H1 (cell line): ENCODE results near the gene NEU4. TPM values are rescaled to one million over a fixed set of nuclear protein-coding genes. Genes with fewer than 3 reads are reported as not detected.
A peak's percentile ranks its signal among the peaks of the same experiment; 100 is the strongest.

Experiments used
- CTCF ChIA-PET: fragments of 300-600 bp; sonication (Branson Sonifier 250); formaldehyde crosslinking; loops from one replicate; lab custom pipeline; 2021; ENCODE audit not compliant: partially characterized antibody; lab: Charles Lee
- POLR2A ChIA-PET: fragments of 300-600 bp; sonication (Branson Sonifier 250); formaldehyde crosslinking; loops from one replicate; lab custom pipeline; 2021; ENCODE audit warnings: inconsistent platforms; ENCODE audit not compliant: partially characterized antibody; lab: Charles Lee
- DNase-seq, 2 experiments: peaks; one replicate each; pipeline versions ENCODE4 v3.0.0 to v3.0.0-alpha.2; 2010 to 2022; ENCODE audit warnings: low spot score in 2 of 2, low read depth in 1 of 2, mixed read lengths in 1 of 2
- FAIRE-seq: peaks from 2 replicates; lab custom pipeline; 2011; peaks lifted over from hg19 to GRCh38; lab: Jason Lieb, UNC
- H2AFZ ChIP-seq: 2 replicates; pipeline ENCODE4 v1.8.1; 2012; ENCODE audit warnings: low read length, inconsistent platforms
- H2AK5ac ChIP-seq: 2 replicates; pipeline ENCODE4 v1.6.1; 2013; ENCODE audit warnings: low read depth, low read length
- H2BK120ac ChIP-seq: replicated peaks from 2 replicates; pipeline ENCODE3; 2013; ENCODE audit warnings: low read depth, low read length, inconsistent platforms
- H2BK12ac ChIP-seq: 2 replicates; pipeline ENCODE4 v1.6.1; 2013; ENCODE audit warnings: low read depth, low read length
- H2BK15ac ChIP-seq: 2 replicates; pipeline ENCODE4 v1.6.1; 2013; ENCODE audit warnings: low read length
- H2BK20ac ChIP-seq: 2 replicates; pipeline ENCODE4 v1.6.1; 2013; ENCODE audit warnings: low read length
- H2BK5ac ChIP-seq: 2 replicates; pipeline ENCODE4 v1.6.1; 2013; ENCODE audit warnings: low read depth, low read length
- H3K14ac ChIP-seq: 2 replicates; pipeline ENCODE4 v1.6.1; 2013; ENCODE audit warnings: inconsistent platforms; ENCODE audit not compliant: insufficient read length
- H3K18ac ChIP-seq: 2 replicates; pipeline ENCODE4 v1.6.1; 2013; ENCODE audit warnings: low read length; ENCODE audit errors: extremely low read depth
- H3K23ac ChIP-seq: 2 replicates; pipeline ENCODE4 v1.6.1; 2013; ENCODE audit warnings: inconsistent platforms; ENCODE audit not compliant: insufficient read length
- H3K23me2 ChIP-seq: 2 replicates; pipeline ENCODE4 v1.6.1; 2013; ENCODE audit warnings: low read depth, low read length
- H3K27ac ChIP-seq: 2 replicates; pipeline ENCODE4 v1.6.1; 2011; ENCODE audit warnings: low read depth, low read length, inconsistent platforms
- H3K27me3 ChIP-seq, 4 experiments: replicated peaks in 1 of 4; 1 replicate in 1 of 4; 2 replicates in 3 of 4; pipeline versions ENCODE4 v1.6.1 to v1.8.1; 2011 to 2013; ENCODE audit warnings: low read length in 3 of 4, mild to moderate bottlenecking in 3 of 4, inconsistent platforms in 2 of 4, mixed read lengths in 2 of 4, moderate library complexity in 1 of 4; ENCODE audit not compliant: control insufficient read depth in 3 of 4, insufficient read depth in 3 of 4; ENCODE audit errors: extremely low read depth in 1 of 4
- H3K36me3 ChIP-seq, 4 experiments: 2 replicates each; pipeline versions ENCODE4 v1.6.1 to v1.8.1; 2011 to 2013; ENCODE audit warnings: mild to moderate bottlenecking in 4 of 4, low read length in 3 of 4, moderate library complexity in 2 of 4, control low read depth in 1 of 4, inconsistent platforms in 1 of 4; ENCODE audit not compliant: insufficient read depth in 4 of 4, control insufficient read depth in 2 of 4
- H3K4ac ChIP-seq: replicated peaks from 2 replicates; pipeline ENCODE3; 2013; ENCODE audit warnings: low read length, low read depth, mixed read lengths, inconsistent platforms; ENCODE audit not compliant: insufficient read length
- H3K4me1 ChIP-seq, 4 experiments: replicated peaks in 1 of 4; 1 replicate in 1 of 4; 2 replicates in 3 of 4; pipeline versions ENCODE4 v1.6.1 to v1.8.1; 2011 to 2013; ENCODE audit warnings: low read length in 3 of 4, inconsistent platforms in 2 of 4, mixed read lengths in 1 of 4; ENCODE audit not compliant: insufficient read depth in 4 of 4, control insufficient read depth in 3 of 4
- H3K4me2 ChIP-seq, 2 experiments: 2 replicates each; pipeline versions ENCODE4 v1.6.1 to v1.8.1; 2011 to 2013; ENCODE audit warnings: low read depth in 2 of 2, low read length in 2 of 2, control low read depth in 1 of 2, inconsistent platforms in 1 of 2, mild to moderate bottlenecking in 1 of 2; ENCODE audit not compliant: insufficient read depth in 1 of 2
- H3K4me3 ChIP-seq, 4 experiments: fragments of 200-600, 300-600 bp in 1 of 4; sonication (generic), shearing (Covaris generic), sonication (Bioruptor Twin) in 1 of 4; 2 replicates each; pipeline versions ENCODE4 v1.5.1 to v1.8.1; 2011 to 2016; ENCODE audit warnings: low read length in 4 of 4, low read depth in 3 of 4, control low read depth in 2 of 4, inconsistent platforms in 2 of 4, mild to moderate bottlenecking in 2 of 4, mixed read lengths in 1 of 4, moderate library complexity in 1 of 4; ENCODE audit not compliant: insufficient read depth in 2 of 4; ENCODE audit errors: extremely low read depth in 1 of 4
- H3K56ac ChIP-seq: replicated peaks from 2 replicates; pipeline ENCODE3; 2013; ENCODE audit warnings: low read depth, mild to moderate bottlenecking, mixed read lengths, low read length, inconsistent platforms; ENCODE audit not compliant: insufficient read length
- H3K79me1 ChIP-seq: 2 replicates; pipeline ENCODE4 v1.6.1; 2013; ENCODE audit warnings: low read depth, low read length, control low read depth
- H3K79me2 ChIP-seq, 2 experiments: 2 replicates each; pipeline versions ENCODE4 v1.6.1 to v1.8.1; 2012 to 2013; ENCODE audit warnings: low read length in 2 of 2, mild to moderate bottlenecking in 2 of 2, inconsistent platforms in 1 of 2; ENCODE audit not compliant: insufficient read depth in 2 of 2, control insufficient read depth in 1 of 2
- H3K9ac ChIP-seq, 4 experiments: replicated peaks in 1 of 4; 1 replicate in 1 of 4; 2 replicates in 3 of 4; pipeline versions ENCODE4 v1.6.1 to v1.8.1; 2011 to 2013; ENCODE audit warnings: low read depth in 3 of 4, low read length in 3 of 4, control low read depth in 2 of 4, mild to moderate bottlenecking in 2 of 4, moderate library complexity in 2 of 4, inconsistent platforms in 1 of 4; ENCODE audit errors: extremely low read depth in 1 of 4
- H3K9me3 ChIP-seq, 2 experiments: 2 replicates each; pipeline versions ENCODE4 v1.6.1 to v1.8.1; 2012 to 2013; ENCODE audit warnings: mild to moderate bottlenecking in 2 of 2, moderate library complexity in 2 of 2, control low read depth in 1 of 2, inconsistent platforms in 1 of 2, low read depth in 1 of 2, low read length in 1 of 2, mixed read lengths in 1 of 2; ENCODE audit not compliant: insufficient read depth in 2 of 2
- H4K20me1 ChIP-seq, 2 experiments: replicated peaks in 1 of 2; 2 replicates each; pipeline versions ENCODE3 to v1.8.1; 2011 to 2013; ENCODE audit warnings: inconsistent platforms in 2 of 2, low read length in 2 of 2, mild to moderate bottlenecking in 1 of 2; ENCODE audit not compliant: insufficient read depth in 2 of 2, control insufficient read depth in 1 of 2
- H4K5ac ChIP-seq: 2 replicates; pipeline ENCODE4 v1.6.1; 2013; ENCODE audit warnings: low read length, low read depth, mixed read lengths, inconsistent platforms; ENCODE audit not compliant: insufficient read length
- H4K8ac ChIP-seq: 2 replicates; pipeline ENCODE4 v1.8.0; 2013; ENCODE audit warnings: mild to moderate bottlenecking, moderate library complexity, low read length, inconsistent platforms; ENCODE audit not compliant: insufficient read depth; ENCODE audit errors: extremely low read depth
- H4K91ac ChIP-seq: replicated peaks from 2 replicates; pipeline ENCODE3; 2013; ENCODE audit warnings: low read length, mixed read lengths, inconsistent platforms; ENCODE audit not compliant: insufficient read length
- BCL11A ChIP-seq, 2 experiments: IDR thresholded peaks; one replicate each; pipeline ENCODE4 v1.6.1; 2011; ENCODE audit warnings: low read depth in 2 of 2, low read length in 2 of 2, mild to moderate bottlenecking in 2 of 2
- GTF2F1 ChIP-seq: IDR thresholded peaks from 2 replicates; pipeline ENCODE4 v1.6.1; 2012; ENCODE audit warnings: low read depth, low read length, improper control_type of control experiment, borderline replicate concordance
- RNF2 ChIP-seq: fragments of 200-900, 300-1000 bp; sonication (generic); IDR thresholded peaks from 2 replicates; pipeline ENCODE4 v1.7.1; 2016; ENCODE audit warnings: borderline replicate concordance, low read depth, mild to moderate bottlenecking, antibody characterized with exemption, low read length; ENCODE audit not compliant: poor library complexity, severe bottlenecking; ENCODE audit errors: missing control alignments
- SP1 ChIP-seq: IDR thresholded peaks from 2 replicates; pipeline ENCODE4 v1.6.1; 2011; ENCODE audit warnings: low read depth, low read length
- SP2 ChIP-seq: IDR thresholded peaks from 2 replicates; pipeline ENCODE4 v1.6.1; 2012; ENCODE audit warnings: mild to moderate bottlenecking, low read length, inconsistent platforms
- SP4 ChIP-seq: IDR thresholded peaks from 2 replicates; pipeline ENCODE4 v1.6.1; 2012; ENCODE audit warnings: low read length, inconsistent platforms
- TBP ChIP-seq: IDR thresholded peaks from 2 replicates; pipeline ENCODE4 v1.6.1; 2011; ENCODE audit warnings: low read depth, low read length, improper control_type of control experiment
- YY1 ChIP-seq: IDR thresholded peaks from 2 replicates; pipeline ENCODE4 v1.6.1; 2011; ENCODE audit warnings: low read depth, mild to moderate bottlenecking, low read length
- WGBS, 2 experiments: shearing (Covaris generic) in 1 of 2; methylation state at CpG; one replicate each; pipeline versions ENCODE4 v1.1.6 to v1.1.7; 2013 to 2015; ENCODE audit warnings: low lambda C conversion rate in 2 of 2, mixed read lengths in 2 of 2, inconsistent platforms in 1 of 2, low coverage in 1 of 2, missing lambda C conversion rate in 1 of 2; ENCODE audit not compliant: insufficient replicate concordance in 2 of 2, insufficient coverage in 1 of 2, insufficient read length in 1 of 2; ENCODE audit errors: extremely low coverage in 1 of 2, missing lambda C conversion rate in 1 of 2; 5-methylcytosine and 5-hydroxymethylcytosine counted together
- polyA plus RNA-seq, 7 experiments: library from polyadenylated mRNA; depleted of rRNA in 3 of 7; stranded (reverse) in 5 of 7; unstranded in 2 of 7; fragments of >200 nt in 5 of 7; fragments of 200-250 nt in 2 of 7; gene quantifications; 1 replicate in 5 of 7; 2 replicates in 1 of 7; 4 replicates in 1 of 7; pipeline versions ENCODE4 v1.2.1 to v1.2.3, GENCODE V29; 2011 to 2013; ENCODE audit warnings: missing spikeins in 2 of 7, mixed read lengths in 2 of 7
- total RNA-seq: library from RNA; stranded (reverse); fragmentation: NEBNext Ultra II Directional; extraction: Animal tissue kit (Norgen Biotek cat#: 25700); gene quantifications from 2 replicates; pipeline ENCODE4 v1.2.1, GENCODE V29; 2021
- TF ChIP-seq, protein P1 (sequence below): IDR thresholded peaks from 2 replicates; pipeline ENCODE4 v1.6.1; 2011; ENCODE audit warnings: low read length, improper control_type of control experiment
- TF ChIP-seq, protein P2 (sequence below): IDR thresholded peaks from 2 replicates; pipeline ENCODE4 v1.6.1; 2011; ENCODE audit warnings: low read depth, mild to moderate bottlenecking, low read length; ENCODE audit not compliant: insufficient read depth

NEU4 gene
- total and polyA plus RNA-seq, 2 of the 8 experiments (the other 6 are each of a cell fraction or from before 2014, with no cell fraction given): 0.32 to 0.50 TPM

DNA sequence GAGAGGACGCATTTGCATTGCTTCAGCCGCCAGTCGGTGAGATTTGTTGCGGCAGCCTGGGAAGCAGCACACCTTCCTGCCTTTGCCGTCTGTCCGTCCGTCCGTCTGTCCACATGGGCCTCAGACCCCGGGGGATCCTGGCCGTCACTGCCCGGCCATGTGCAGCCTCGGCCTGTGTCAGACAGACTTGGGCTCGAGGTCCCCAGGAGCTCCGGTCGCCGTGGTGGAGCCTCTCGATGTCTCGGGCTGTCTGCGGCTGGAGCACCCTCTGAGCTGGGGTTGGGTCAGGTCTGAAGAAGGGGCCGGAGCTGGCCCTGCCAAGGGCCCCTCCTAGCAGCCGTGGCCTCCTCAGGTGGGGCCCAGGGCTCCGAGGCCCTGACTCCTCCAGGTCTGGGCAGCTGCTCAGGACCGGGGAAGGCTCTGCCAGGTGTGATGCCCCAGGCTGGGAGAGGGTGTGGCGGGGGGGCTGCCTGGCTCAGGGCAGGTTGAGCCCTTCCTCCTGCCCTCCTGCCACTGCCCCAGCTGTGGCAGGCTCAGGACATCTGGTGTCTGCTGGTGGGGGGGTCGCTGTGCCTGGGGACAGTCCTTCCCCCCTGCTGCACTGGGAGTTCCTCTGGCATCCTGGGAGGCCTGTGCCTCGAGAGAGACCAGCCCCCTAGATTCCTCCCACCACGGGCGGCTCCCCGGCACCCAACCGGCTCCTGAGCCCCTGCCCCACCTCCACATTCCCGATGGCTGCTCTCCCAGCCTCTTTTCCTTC, 11.8 kb downstream of the NEU4 start:
- Histone ChIP-seq H3K4me2 (no peak overlapping the region), H2BK120ac (no peak overlapping the region), H3K79me1 (no peaks in the 10 kb centered on the region), H3K56ac (no peak overlapping the region), H4K20me1 (no peaks in the 10 kb centered on the region), H3K23ac (no peak overlapping the region), H4K91ac (peak overlapping the region; percentile 40), H4K5ac (no peak overlapping the region), H3K79me2 (no peaks in the 10 kb centered on the region), H3K4me1 (peaks cover 0 to 9% (median 0%) of the 10 kb centered on the region in 4 experiments; a peak in 2 of 7 replicates), H3K27me3 (no peaks in the 10 kb centered on the region), H3K9ac (no peak overlapping the region), H3K14ac (no peak overlapping the region), H2BK5ac (peak overlapping the region; percentile 66; the same call in 1 of the 2 replicates), H3K36me3 (no peaks in the 10 kb centered on the region), H2AFZ (no peak overlapping the region), H3K23me2 (no peaks in the 10 kb centered on the region), H2BK20ac (no peak overlapping the region), H3K4ac (no peak overlapping the region), H2BK15ac (no peak overlapping the region), H3K9me3 (peaks cover 0 to 5% of the 10 kb centered on the region in 2 experiments; a peak in 2 of 4 replicates), H3K4me3 (no peak overlapping the region), H2BK12ac (0 out of 2 replicates have a peak overlapping the region, but pooled peaks have one; percentile 9), H3K18ac (no peak overlapping the region; the same call in 1 of the 2 replicates), H2AK5ac (0 out of 2 replicates have a peak overlapping the region, but pooled peaks have one; percentile 65), H3K27ac (no peak overlapping the region), H4K8ac (peak overlapping the region; percentile 51; the same call in 1 of the 2 replicates)
- POLR2A ChIA-PET: interaction anchor here (0.7 to 1.4 kb wide), 2 partner anchors 17 to 25 kb away, joined by 3 read pairs; no protein-coding TSS in a partner anchor
- no peak for DNase-seq
- WGBS, 2 experiments: 87% methylated on average over 30 of the region's 31 CpGs; no CpG with 5 or more reads in 1 of the 2 experiments
- CTCF ChIA-PET: no interaction called here
- no peak for FAIRE-seq
- TF ChIP-seq YY1 (no peak), RNF2 (no peak), SP1 (no peak), BCL11A (IDR thresholded peaks at IDR 0.05; ENCODE audit: low read depth in 2 of 2, low read length in 2 of 2) (no peak), TBP (no peak), SP2 (no peak), GTF2F1 (no peak), SP4 (no peak)
- TF ChIP-seq, protein P1, sequence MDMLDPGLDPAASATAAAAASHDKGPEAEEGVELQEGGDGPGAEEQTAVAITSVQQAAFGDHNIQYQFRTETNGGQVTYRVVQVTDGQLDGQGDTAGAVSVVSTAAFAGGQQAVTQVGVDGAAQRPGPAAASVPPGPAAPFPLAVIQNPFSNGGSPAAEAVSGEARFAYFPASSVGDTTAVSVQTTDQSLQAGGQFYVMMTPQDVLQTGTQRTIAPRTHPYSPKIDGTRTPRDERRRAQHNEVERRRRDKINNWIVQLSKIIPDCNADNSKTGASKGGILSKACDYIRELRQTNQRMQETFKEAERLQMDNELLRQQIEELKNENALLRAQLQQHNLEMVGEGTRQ: no peak
- TF ChIP-seq, protein P2, sequence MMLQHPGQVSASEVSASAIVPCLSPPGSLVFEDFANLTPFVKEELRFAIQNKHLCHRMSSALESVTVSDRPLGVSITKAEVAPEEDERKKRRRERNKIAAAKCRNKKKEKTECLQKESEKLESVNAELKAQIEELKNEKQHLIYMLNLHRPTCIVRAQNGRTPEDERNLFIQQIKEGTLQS: no peak
